ENCODE measurements around the gene PATL2.
A peak's percentile ranks its signal among the peaks of the same experiment; 100 is the strongest.

PATL2 gene

GRCh38 chr15:44716983-44717602 is 6.0 kb upstream of the PATL2 start:
- no peak overlapping the region for H3K4me3 ChIP-seq (ENCODE audit: control insufficient read depth, low read depth, low read length)
- TF ChIP-seq, protein P1, sequence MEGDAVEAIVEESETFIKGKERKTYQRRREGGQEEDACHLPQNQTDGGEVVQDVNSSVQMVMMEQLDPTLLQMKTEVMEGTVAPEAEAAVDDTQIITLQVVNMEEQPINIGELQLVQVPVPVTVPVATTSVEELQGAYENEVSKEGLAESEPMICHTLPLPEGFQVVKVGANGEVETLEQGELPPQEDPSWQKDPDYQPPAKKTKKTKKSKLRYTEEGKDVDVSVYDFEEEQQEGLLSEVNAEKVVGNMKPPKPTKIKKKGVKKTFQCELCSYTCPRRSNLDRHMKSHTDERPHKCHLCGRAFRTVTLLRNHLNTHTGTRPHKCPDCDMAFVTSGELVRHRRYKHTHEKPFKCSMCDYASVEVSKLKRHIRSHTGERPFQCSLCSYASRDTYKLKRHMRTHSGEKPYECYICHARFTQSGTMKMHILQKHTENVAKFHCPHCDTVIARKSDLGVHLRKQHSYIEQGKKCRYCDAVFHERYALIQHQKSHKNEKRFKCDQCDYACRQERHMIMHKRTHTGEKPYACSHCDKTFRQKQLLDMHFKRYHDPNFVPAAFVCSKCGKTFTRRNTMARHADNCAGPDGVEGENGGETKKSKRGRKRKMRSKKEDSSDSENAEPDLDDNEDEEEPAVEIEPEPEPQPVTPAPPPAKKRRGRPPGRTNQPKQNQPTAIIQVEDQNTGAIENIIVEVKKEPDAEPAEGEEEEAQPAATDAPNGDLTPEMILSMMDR (conservative IDR thresholded peaks at IDR 0.05; ENCODE audit: control insufficient read depth, insufficient read depth, low read depth, low read length) = no peak
- no peak for DNase-seq (ENCODE audit: low read depth)

- TF ChIP-seq, protein P1 (conservative IDR thresholded peaks at IDR 0.05; ENCODE audit: control insufficient read depth, insufficient read depth, low read depth, low read length) = no peak
- no peak overlapping the region for H3K4me3 ChIP-seq (ENCODE audit: control insufficient read depth, low read depth, low read length)
- DNase-seq (ENCODE audit: low read depth) = no peak
These were observed 4.7 kb upstream of the PATL2 start for GRCh38 chr15:44715797-44716334.

DNA sequence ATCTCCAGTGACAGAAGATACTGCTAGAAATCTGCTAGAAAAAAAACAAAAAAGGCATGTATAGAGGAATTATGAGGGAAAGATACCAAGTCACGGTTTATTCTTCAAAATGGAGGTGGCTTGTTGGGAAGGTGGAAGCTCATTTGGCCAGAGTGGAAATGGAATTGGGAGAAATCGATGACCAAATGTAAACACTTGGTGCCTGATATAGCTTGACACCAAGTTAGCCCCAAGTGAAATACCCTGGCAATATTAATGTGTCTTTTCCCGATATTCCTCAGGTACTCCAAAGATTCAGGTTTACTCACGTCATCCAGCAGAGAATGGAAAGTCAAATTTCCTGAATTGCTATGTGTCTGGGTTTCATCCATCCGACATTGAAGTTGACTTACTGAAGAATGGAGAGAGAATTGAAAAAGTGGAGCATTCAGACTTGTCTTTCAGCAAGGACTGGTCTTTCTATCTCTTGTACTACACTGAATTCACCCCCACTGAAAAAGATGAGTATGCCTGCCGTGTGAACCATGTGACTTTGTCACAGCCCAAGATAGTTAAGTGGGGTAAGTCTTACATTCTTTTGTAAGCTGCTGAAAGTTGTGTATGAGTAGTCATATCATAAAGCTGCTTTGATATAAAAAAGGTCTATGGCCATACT is 4.1 kb upstream of the PATL2 start:
- no peak for DNase-seq (ENCODE audit: low read depth)
- TF ChIP-seq, protein P1 (conservative IDR thresholded peaks at IDR 0.05; ENCODE audit: control insufficient read depth, insufficient read depth, low read depth, low read length) = no peak
- no peak overlapping the region for H3K4me3 ChIP-seq (ENCODE audit: control insufficient read depth, low read depth, low read length)

DNA sequence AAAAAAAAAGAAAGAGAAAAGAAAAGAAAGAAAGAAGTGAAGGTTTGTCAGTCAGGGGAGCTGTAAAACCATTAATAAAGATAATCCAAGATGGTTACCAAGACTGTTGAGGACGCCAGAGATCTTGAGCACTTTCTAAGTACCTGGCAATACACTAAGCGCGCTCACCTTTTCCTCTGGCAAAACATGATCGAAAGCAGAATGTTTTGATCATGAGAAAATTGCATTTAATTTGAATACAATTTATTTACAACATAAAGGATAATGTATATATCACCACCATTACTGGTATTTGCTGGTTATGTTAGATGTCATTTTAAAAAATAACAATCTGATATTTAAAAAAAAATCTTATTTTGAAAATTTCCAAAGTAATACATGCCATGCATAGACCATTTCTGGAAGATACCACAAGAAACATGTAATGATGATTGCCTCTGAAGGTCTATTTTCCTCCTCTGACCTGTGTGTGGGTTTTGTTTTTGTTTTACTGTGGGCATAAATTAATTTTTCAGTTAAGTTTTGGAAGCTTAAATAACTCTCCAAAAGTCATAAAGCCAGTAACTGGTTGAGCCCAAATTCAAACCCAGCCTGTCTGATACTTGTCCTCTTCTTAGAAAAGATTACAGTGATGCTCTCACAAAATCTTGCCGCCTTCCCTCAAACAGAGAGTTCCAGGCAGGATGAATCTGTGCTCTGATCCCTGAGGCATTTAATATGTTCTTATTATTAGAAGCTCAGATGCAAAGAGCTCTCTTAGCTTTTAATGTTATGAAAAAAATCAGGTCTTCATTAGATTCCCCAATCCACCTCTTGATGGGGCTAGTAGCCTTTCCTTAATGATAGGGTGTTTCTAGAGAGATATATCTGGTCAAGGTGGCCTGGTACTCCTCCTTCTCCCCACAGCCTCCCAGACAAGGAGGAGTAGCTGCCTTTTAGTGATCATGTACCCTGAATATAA is 2.2 kb upstream of the PATL2 start:
- peak overlapping the region; percentile 99 for H3K4me3 ChIP-seq (ENCODE audit: control insufficient read depth, low read depth, low read length)
- DNase-seq (ENCODE audit: low read depth) = peak; percentile 51
- TF ChIP-seq, protein P1 (conservative IDR thresholded peaks at IDR 0.05; ENCODE audit: control insufficient read depth, insufficient read depth, low read depth, low read length) = peak; percentile 30

DNA sequence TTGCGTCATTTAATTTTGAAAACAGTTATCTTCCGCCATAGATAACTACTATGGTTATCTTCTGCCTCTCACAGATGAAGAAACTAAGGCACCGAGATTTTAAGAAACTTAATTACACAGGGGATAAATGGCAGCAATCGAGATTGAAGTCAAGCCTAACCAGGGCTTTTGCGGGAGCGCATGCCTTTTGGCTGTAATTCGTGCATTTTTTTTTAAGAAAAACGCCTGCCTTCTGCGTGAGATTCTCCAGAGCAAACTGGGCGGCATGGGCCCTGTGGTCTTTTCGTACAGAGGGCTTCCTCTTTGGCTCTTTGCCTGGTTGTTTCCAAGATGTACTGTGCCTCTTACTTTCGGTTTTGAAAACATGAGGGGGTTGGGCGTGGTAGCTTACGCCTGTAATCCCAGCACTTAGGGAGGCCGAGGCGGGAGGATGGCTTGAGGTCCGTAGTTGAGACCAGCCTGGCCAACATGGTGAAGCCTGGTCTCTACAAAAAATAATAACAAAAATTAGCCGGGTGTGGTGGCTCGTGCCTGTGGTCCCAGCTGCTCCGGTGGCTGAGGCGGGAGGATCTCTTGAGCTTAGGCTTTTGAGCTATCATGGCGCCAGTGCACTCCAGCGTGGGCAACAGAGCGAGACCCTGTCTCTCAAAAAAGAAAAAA is 1.4 kb upstream of the PATL2 start:
- peak; percentile 92 for DNase-seq (ENCODE audit: low read depth)
- H3K4me3 ChIP-seq (ENCODE audit: control insufficient read depth, low read depth, low read length) = peak overlapping the region; percentile 99
- TF ChIP-seq, protein P1 (conservative IDR thresholded peaks at IDR 0.05; ENCODE audit: control insufficient read depth, insufficient read depth, low read depth, low read length) = no peak
